PC-3 (cell line): ENCODE measurements around the gene CCNG2. TPM values are rescaled to one million over a fixed set of nuclear protein-coding genes. Genes with fewer than 3 reads are reported as not detected.

Experiments
- ATAC-seq: fragments of 200-7000 bp; cut with Tn5 transposase; 2 replicates; pipeline ENCODE4 v1.9.1; 2020; ENCODE audit warnings: mild to moderate bottlenecking, moderate library complexity
- BruUV-seq: library from RNA; stranded (reverse); fragments of 400-500 nt; replicated peaks from 2 replicates; lab custom pipeline; 2021; lab: Mats Ljungman, UMichigan
- CTCF ChIA-PET: fragments of 300-600 bp; sonication (Branson Sonifier 250); formaldehyde crosslinking; loops from one replicate; lab custom pipeline; 2022; ENCODE audit warnings: antibody characterized with exemption; lab: Charles Lee
- POLR2A ChIA-PET: fragments of 300-600 bp; sonication (Branson Sonifier 250); formaldehyde crosslinking; loops from one replicate; lab custom pipeline; 2022; ENCODE audit warnings: antibody characterized with exemption; ENCODE audit not compliant: unreplicated experiment; lab: Charles Lee
- DNase-seq: peaks from one replicate; pipeline ENCODE4 v3.0.0-alpha.2; 2015
- H2AFZ ChIP-seq: fragments of 300-600 bp; sonication (generic); 2 replicates; pipeline ENCODE4 v1.6.0; 2016; ENCODE audit warnings: antibody characterized with exemption, low read length
- H3F3A ChIP-seq: fragments of 300-600 bp; sonication (generic); one replicate; pipeline ENCODE4 v1.6.0; 2017; ENCODE audit warnings: antibody characterized with exemption, low read length, control low read depth, mild to moderate bottlenecking; ENCODE audit not compliant: unreplicated experiment
- H3K27ac ChIP-seq: fragments of 300-600 bp; sonication (generic); 2 replicates; pipeline ENCODE4 v1.5.1; 2016; ENCODE audit warnings: mild to moderate bottlenecking, low read length
- H3K27me3 ChIP-seq: fragments of 300-600 bp; sonication (generic); 2 replicates; pipeline ENCODE4 v1.6.1; 2016; ENCODE audit warnings: low read length, mixed read lengths
- H3K36me3 ChIP-seq: fragments of 300-600 bp; sonication (generic); 2 replicates; pipeline ENCODE4 v1.6.1; 2016; ENCODE audit warnings: low read depth, mixed run types, low read length, mixed read lengths
- H3K4me1 ChIP-seq: fragments of 300-600 bp; sonication (generic); 2 replicates; pipeline ENCODE4 v1.5.1; 2016; ENCODE audit warnings: low read length; ENCODE audit not compliant: insufficient read depth
- H3K4me2 ChIP-seq: fragments of 300-600 bp; sonication (generic); 2 replicates; pipeline ENCODE4 v1.6.0; 2016; ENCODE audit warnings: low read length
- H3K4me3 ChIP-seq: fragments of 300-600 bp; sonication (generic); 2 replicates; pipeline ENCODE4 v1.5.1; 2016; ENCODE audit warnings: mild to moderate bottlenecking, low read length, mixed read lengths
- H3K79me2 ChIP-seq: fragments of 300-600 bp; sonication (generic); 2 replicates; pipeline ENCODE4 v1.6.1; 2017; ENCODE audit warnings: low read length, mixed read lengths
- H3K9ac ChIP-seq: fragments of 300-600 bp; sonication (generic); 2 replicates; pipeline ENCODE4 v1.6.0; 2016; ENCODE audit warnings: mild to moderate bottlenecking, low read length
- H3K9me2 ChIP-seq: fragments of 300-600 bp; sonication (generic); replicated peaks from 2 replicates; pipeline ENCODE4 v1.6.1; 2016; ENCODE audit warnings: mixed run types, low read length, mixed read lengths
- H3K9me3 ChIP-seq: fragments of 300-600 bp; sonication (generic); 2 replicates; pipeline ENCODE4 v1.6.1; 2016; ENCODE audit warnings: low read length, mixed read lengths
- H4K20me1 ChIP-seq: fragments of 300-600 bp; sonication (generic); 2 replicates; pipeline ENCODE4 v1.6.1; 2016; ENCODE audit warnings: low read length, mixed read lengths
- CTCF ChIP-seq: fragments of 300-600 bp; sonication (generic); conservative IDR thresholded peaks from 2 replicates; pipeline ENCODE4 v1.5.1; 2017; ENCODE audit warnings: antibody characterized with exemption, low read depth, mild to moderate bottlenecking, low read length
- EZH2 ChIP-seq: fragments of 300-600 bp; sonication (generic); IDR thresholded peaks from one replicate; pipeline ENCODE4 v1.6.1; 2017; ENCODE audit warnings: antibody characterized with exemption, mild to moderate bottlenecking, low read length; ENCODE audit not compliant: unreplicated experiment
- EZH2phosphoT487 ChIP-seq: fragments of 300-600 bp; sonication (generic); IDR thresholded peaks from 2 replicates; pipeline ENCODE4 v1.6.1; 2018; ENCODE audit warnings: mild to moderate bottlenecking, antibody characterized with exemption, low read length, borderline replicate concordance
- intact Hi-C: fragments of 100-400 bp; cut with micrococcal nuclease; formaldehyde crosslinking; loops from 2 replicates; pipeline ENCODE4 v1.9.0; 2023
- total RNA-seq: library from RNA; depleted of rRNA; stranded (reverse); fragments of >200 nt; gene quantifications from 2 replicates; pipeline ENCODE4 v1.2.3, GENCODE V29; 2014

Gene CCNG2
- total RNA-seq, 1 experiment from 2014 or later, result 8.0 TPM

GRCh38 chr4:77177199-77177598 lies 20.2 kb downstream of the CCNG2 start:
- Histone ChIP-seq H3K4me2 (no peak overlapping the region), H3K36me3 (no peaks in the 10 kb centered on the region), H3K27me3 (no peaks in the 10 kb centered on the region), H3K9me2 (no peaks in the 10 kb centered on the region), H3K9me3 (no peaks in the 10 kb centered on the region), H2AFZ (no peak overlapping the region), H3K9ac (no peak overlapping the region), H4K20me1 (no peaks in the 10 kb centered on the region), H3F3A (no peaks in the 10 kb centered on the region), H3K4me3 (no peak overlapping the region), H3K4me1 (peaks cover 9% of the 10 kb centered on the region), H3K79me2 (no peaks in the 10 kb centered on the region), H3K27ac (no peak overlapping the region)
- TF ChIP-seq EZH2 (no peak), CTCF (no peak), EZH2phosphoT487 (no peak)
- ChIA-PET POLR2A (no interaction called here), CTCF (no interaction called here)
- DNase-seq (no peak), ATAC-seq (no peak)
- no TSS peak for BruUV-seq
- intact Hi-C loops, result no loop called here

GRCh38 chr4:77178560-77178959 lies 21.6 kb downstream of the CCNG2 start:
- H3K9me3 ChIP-seq, result no peaks in the 10 kb centered on the region
- POLR2A ChIA-PET, result no interaction called here
- no peak for DNase-seq
- no peak overlapping the region for H3K4me2 ChIP-seq
- CTCF ChIA-PET, result no interaction called here
- no peaks in the 10 kb centered on the region for H3K79me2 ChIP-seq
- H2AFZ ChIP-seq, result no peak overlapping the region
- TF ChIP-seq CTCF (no peak), EZH2 (no peak), EZH2phosphoT487 (no peak)
- H3K9me2 ChIP-seq, result no peaks in the 10 kb centered on the region
- BruUV-seq, result no TSS peak
- no peak overlapping the region for H3K4me3 ChIP-seq
- no peak overlapping the region for H3K9ac ChIP-seq
- no peaks in the 10 kb centered on the region for H3F3A ChIP-seq
- intact Hi-C loops, result no loop called here
- no peak overlapping the region for H3K27ac ChIP-seq
- no peak for ATAC-seq
- no peaks in the 10 kb centered on the region for H4K20me1 ChIP-seq
- H3K27me3 ChIP-seq, result no peaks in the 10 kb centered on the region
- H3K4me1 ChIP-seq, result no peaks in the 10 kb centered on the region
- H3K36me3 ChIP-seq, result no peaks in the 10 kb centered on the region

DNA sequence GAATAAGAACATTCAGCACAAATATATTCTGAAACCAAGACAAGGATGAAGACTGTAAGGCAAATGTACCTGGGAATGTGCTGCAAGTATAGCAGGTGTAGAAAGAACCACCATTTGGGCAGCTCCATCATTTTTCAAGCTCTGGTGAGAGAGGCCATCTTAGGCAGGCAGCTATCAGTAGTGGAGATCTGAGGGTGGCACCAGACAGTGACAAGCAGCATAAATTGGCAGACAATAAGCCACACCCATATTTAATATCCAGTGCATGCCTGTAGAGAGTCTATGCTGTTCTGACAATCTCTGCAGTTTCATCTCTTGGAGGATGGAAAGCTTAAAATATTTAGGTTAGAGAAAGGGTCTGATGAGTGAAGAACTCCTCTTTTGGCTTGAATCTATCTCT lies 22.5 kb downstream of the CCNG2 start:
- POLR2A ChIA-PET, result no interaction called here
- Histone ChIP-seq H4K20me1 (no peaks in the 10 kb centered on the region), H2AFZ (no peak overlapping the region), H3K9ac (no peak overlapping the region), H3K27me3 (no peaks in the 10 kb centered on the region), H3K9me3 (no peaks in the 10 kb centered on the region), H3K4me3 (no peak overlapping the region), H3K36me3 (no peaks in the 10 kb centered on the region), H3K4me1 (no peaks in the 10 kb centered on the region), H3K9me2 (no peaks in the 10 kb centered on the region), H3K27ac (no peak overlapping the region), H3F3A (no peaks in the 10 kb centered on the region), H3K4me2 (no peak overlapping the region), H3K79me2 (no peaks in the 10 kb centered on the region)
- no TSS peak for BruUV-seq
- ATAC-seq, result no peak
- no peak for DNase-seq
- TF ChIP-seq CTCF (no peak), EZH2 (no peak), EZH2phosphoT487 (no peak)
- CTCF ChIA-PET, result interaction anchor here (0.6 kb wide), 1 partner anchor 23 kb away, joined by 3 read pairs; no protein-coding TSS in a partner anchor
- intact Hi-C loops, result no loop called here
